ENCODE data around the gene GRIN2A.

GRIN2A gene

DNA sequence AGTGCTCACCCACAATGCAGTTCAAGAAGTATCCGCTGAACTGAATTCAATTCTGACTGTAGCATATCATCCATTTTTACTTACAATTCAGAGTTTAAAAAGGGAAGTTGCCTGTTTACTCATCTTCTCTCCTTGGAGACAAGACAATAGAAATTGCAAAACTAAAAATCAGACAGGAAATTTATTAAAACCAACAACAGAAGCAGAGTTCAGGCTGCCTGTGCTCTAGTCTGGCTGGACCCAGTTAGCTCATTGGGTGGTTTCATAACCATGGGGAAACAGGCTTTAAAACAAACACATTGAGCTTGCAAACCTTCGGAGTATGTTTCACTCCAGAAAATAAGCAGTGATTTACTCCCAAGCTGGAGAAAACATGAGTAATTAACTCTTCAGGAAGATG, 321.4 kb downstream of the GRIN2A start:
- no peaks in the 10 kb centered on the region for H4K20me1 ChIP-seq (ENCODE audit: insufficient read depth)
- no peak overlapping the region for H2AFZ ChIP-seq (ENCODE audit: low read depth)
- TF ChIP-seq, protein P1, sequence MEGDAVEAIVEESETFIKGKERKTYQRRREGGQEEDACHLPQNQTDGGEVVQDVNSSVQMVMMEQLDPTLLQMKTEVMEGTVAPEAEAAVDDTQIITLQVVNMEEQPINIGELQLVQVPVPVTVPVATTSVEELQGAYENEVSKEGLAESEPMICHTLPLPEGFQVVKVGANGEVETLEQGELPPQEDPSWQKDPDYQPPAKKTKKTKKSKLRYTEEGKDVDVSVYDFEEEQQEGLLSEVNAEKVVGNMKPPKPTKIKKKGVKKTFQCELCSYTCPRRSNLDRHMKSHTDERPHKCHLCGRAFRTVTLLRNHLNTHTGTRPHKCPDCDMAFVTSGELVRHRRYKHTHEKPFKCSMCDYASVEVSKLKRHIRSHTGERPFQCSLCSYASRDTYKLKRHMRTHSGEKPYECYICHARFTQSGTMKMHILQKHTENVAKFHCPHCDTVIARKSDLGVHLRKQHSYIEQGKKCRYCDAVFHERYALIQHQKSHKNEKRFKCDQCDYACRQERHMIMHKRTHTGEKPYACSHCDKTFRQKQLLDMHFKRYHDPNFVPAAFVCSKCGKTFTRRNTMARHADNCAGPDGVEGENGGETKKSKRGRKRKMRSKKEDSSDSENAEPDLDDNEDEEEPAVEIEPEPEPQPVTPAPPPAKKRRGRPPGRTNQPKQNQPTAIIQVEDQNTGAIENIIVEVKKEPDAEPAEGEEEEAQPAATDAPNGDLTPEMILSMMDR (conservative IDR thresholded peaks at IDR 0.05; ENCODE audit: low read depth, low read length), result no peak
- no peak overlapping the region for H3K4me2 ChIP-seq
- no peak overlapping the region for H3K9ac ChIP-seq
- no peaks in the 10 kb centered on the region for H3K79me2 ChIP-seq (ENCODE audit: insufficient read depth, low read depth)
- no peak overlapping the region for H3K4me3 ChIP-seq (IDR thresholded peaks at IDR 0.05; ENCODE audit: insufficient read depth, low read depth, low read length)
- no peaks in the 10 kb centered on the region for H3K4me1 ChIP-seq (ENCODE audit: low read depth, poor library complexity, severe bottlenecking)
- H3K27ac ChIP-seq, result no peak overlapping the region
- H3K36me3 ChIP-seq (ENCODE audit: insufficient read depth), result no peaks in the 10 kb centered on the region
- H3K27me3 ChIP-seq (ENCODE audit: insufficient read depth, low read depth), result no peaks in the 10 kb centered on the region

DNA sequence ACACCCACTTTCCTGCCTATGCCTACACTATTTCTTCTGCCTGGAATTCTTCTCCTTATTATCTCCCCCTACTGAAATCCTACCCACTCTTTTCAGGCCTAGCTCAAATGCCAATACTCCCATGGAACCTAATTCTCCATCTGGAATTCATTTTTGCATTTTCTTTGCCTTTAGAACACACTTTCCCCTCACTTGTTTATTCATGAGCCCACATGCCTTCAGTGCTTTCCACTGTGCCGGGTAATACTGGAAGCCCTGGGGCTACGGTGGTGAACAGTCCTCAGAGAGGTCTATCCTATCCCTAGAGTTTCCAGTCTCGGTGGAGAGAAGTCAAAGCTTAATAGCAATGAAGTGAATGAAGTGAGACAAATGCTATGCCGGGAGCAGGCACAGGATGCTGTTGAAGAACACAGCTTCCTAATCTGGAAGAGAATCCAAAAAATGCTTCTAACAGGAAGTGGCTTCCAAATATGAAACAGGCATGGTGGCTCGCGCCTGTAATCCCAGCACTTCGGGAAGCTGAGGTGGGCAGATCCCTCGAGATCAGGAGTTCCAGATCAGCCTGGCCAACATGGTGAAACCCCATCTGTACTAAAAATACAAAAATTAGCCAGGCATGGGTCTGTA, 322.4 kb downstream of the GRIN2A start:
- Histone ChIP-seq H3K27me3 (ENCODE audit: insufficient read depth, low read depth) (no peaks in the 10 kb centered on the region), H3K27ac (no peak overlapping the region), H2AFZ (ENCODE audit: low read depth) (no peak overlapping the region), H4K20me1 (ENCODE audit: insufficient read depth) (no peaks in the 10 kb centered on the region), H3K36me3 (ENCODE audit: insufficient read depth) (no peaks in the 10 kb centered on the region), H3K79me2 (ENCODE audit: insufficient read depth, low read depth) (no peaks in the 10 kb centered on the region), H3K4me2 (no peak overlapping the region), H3K4me1 (ENCODE audit: low read depth, poor library complexity, severe bottlenecking) (no peaks in the 10 kb centered on the region), H3K4me3 (IDR thresholded peaks at IDR 0.05; ENCODE audit: insufficient read depth, low read depth, low read length) (no peak overlapping the region), H3K9ac (no peak overlapping the region)
- TF ChIP-seq, protein P1 (conservative IDR thresholded peaks at IDR 0.05; ENCODE audit: low read depth, low read length), result no peak

DNA sequence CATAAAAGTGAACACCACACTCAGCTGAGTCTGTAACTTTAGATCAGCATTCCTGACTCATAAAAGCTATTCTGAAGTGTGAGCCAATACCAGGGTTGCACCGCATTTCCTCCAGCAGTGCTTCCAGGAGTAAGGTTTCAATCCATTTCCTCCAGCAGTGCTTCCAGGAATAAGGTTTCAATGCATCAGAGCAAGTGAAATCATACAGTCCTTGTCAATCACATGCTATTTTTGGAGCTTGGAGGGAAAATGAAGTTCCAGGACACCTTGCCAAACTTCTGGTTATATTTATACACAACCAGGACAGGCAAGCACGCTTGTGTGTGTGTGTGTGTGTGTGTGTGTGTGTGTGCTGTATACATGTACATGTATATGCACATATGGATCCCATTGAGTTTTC, 327.6 kb downstream of the GRIN2A start:
- no peak overlapping the region for H3K4me2 ChIP-seq
- H2AFZ ChIP-seq (ENCODE audit: low read depth), result no peak overlapping the region
- no peaks in the 10 kb centered on the region for H4K20me1 ChIP-seq (ENCODE audit: insufficient read depth)
- H3K4me3 ChIP-seq (IDR thresholded peaks at IDR 0.05; ENCODE audit: insufficient read depth, low read depth, low read length), result no peak overlapping the region
- no peak overlapping the region for H3K9ac ChIP-seq
- no peak overlapping the region for H3K27ac ChIP-seq
- H3K79me2 ChIP-seq (ENCODE audit: insufficient read depth, low read depth), result no peaks in the 10 kb centered on the region
- TF ChIP-seq, protein P1 (conservative IDR thresholded peaks at IDR 0.05; ENCODE audit: low read depth, low read length), result no peak
- H3K36me3 ChIP-seq (ENCODE audit: insufficient read depth), result no peaks in the 10 kb centered on the region
- no peaks in the 10 kb centered on the region for H3K4me1 ChIP-seq (ENCODE audit: low read depth, poor library complexity, severe bottlenecking)
- H3K27me3 ChIP-seq (ENCODE audit: insufficient read depth, low read depth), result no peaks in the 10 kb centered on the region

DNA sequence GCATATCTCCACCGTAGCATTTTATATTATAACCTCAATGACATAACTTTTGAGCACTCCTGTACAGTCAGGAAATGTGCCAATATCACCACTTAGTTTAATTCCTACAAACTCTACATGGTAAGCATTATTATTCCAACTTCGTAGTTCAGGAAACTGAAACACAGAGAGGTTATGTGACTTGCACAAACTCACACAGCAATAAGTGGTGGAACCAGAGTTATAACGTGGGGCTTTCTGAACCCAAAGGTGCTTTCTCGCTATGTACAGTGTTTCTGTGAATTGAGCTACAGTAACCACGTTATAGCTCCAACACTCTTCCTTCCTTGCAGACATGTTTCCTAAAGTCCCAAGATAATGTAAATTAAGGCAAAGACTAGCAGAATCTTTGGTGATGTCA, 330.2 kb downstream of the GRIN2A start:
- no peak overlapping the region for H3K4me2 ChIP-seq
- no peaks in the 10 kb centered on the region for H4K20me1 ChIP-seq (ENCODE audit: insufficient read depth)
- H2AFZ ChIP-seq (ENCODE audit: low read depth), result no peak overlapping the region
- no peak overlapping the region for H3K4me3 ChIP-seq (IDR thresholded peaks at IDR 0.05; ENCODE audit: insufficient read depth, low read depth, low read length)
- no peaks in the 10 kb centered on the region for H3K79me2 ChIP-seq (ENCODE audit: insufficient read depth, low read depth)
- TF ChIP-seq, protein P1 (conservative IDR thresholded peaks at IDR 0.05; ENCODE audit: low read depth, low read length), result no peak
- no peaks in the 10 kb centered on the region for H3K36me3 ChIP-seq (ENCODE audit: insufficient read depth)
- no peak overlapping the region for H3K27ac ChIP-seq
- H3K9ac ChIP-seq, result no peak overlapping the region
- no peaks in the 10 kb centered on the region for H3K27me3 ChIP-seq (ENCODE audit: insufficient read depth, low read depth)
- H3K4me1 ChIP-seq (ENCODE audit: low read depth, poor library complexity, severe bottlenecking), result no peaks in the 10 kb centered on the region

Measured in KMS-11 (cell line).